MCF 10A (cell line): Measurements from ENCODE around the gene UGGT2. TPM values are rescaled to one million over a fixed set of nuclear protein-coding genes. Genes with fewer than 3 reads are reported as not detected.
"Not testable (repeated sequence)": the region's sequence is repeated elsewhere in the genome, so short reads cannot be mapped to it uniquely, and the experiment has no call there.

Source experiments
- BruUV-seq: library from RNA; stranded (reverse); fragments of 400-500 nt; replicated peaks from 2 replicates; lab custom pipeline; 2021; lab: Mats Ljungman, UMichigan
- CTCF ChIA-PET: fragments of 300-600 bp; sonication (Branson Sonifier 250); formaldehyde crosslinking; extraction: SDS; loops from one replicate; lab custom pipeline; 2021; ENCODE audit warnings: antibody characterized with exemption, inconsistent platforms; lab: Yijun Ruan, JAX
- POLR2A ChIA-PET: fragments of 300-600, 350-650 bp; sonication (Branson Sonifier 250); formaldehyde crosslinking; extraction: SDS; loops from one replicate; lab custom pipeline; 2020; ENCODE audit warnings: antibody characterized with exemption, inconsistent platforms; lab: Yijun Ruan, JAX
- DNase-seq: peaks from one replicate; pipeline ENCODE4 v3.0.0-alpha.2; 2018; ENCODE audit not compliant: unreplicated experiment
- H3K27ac Mint-ChIP-seq: one replicate; pipeline ENCODE4 v1.8.0; 2022; ENCODE audit warnings: mild to moderate bottlenecking, low read depth, mixed read lengths; ENCODE audit not compliant: unreplicated experiment
- H3K27me3 Mint-ChIP-seq: one replicate; pipeline ENCODE4 v1.8.0; 2022; ENCODE audit warnings: mixed read lengths; ENCODE audit not compliant: insufficient read depth, unreplicated experiment
- H3K36me3 Mint-ChIP-seq: one replicate; pipeline ENCODE4 v1.8.0; 2022; ENCODE audit warnings: mild to moderate bottlenecking, moderate library complexity, mixed read lengths; ENCODE audit not compliant: insufficient read depth, unreplicated experiment
- H3K4me1 Mint-ChIP-seq: one replicate; pipeline ENCODE4 v1.8.0; 2022; ENCODE audit warnings: mixed read lengths; ENCODE audit not compliant: insufficient read depth, unreplicated experiment
- H3K4me3 Mint-ChIP-seq: one replicate; pipeline ENCODE4 v1.8.0; 2022; ENCODE audit warnings: mild to moderate bottlenecking, moderate library complexity, mixed read lengths; ENCODE audit not compliant: unreplicated experiment
- H3K9me3 Mint-ChIP-seq: one replicate; pipeline ENCODE4 v1.8.0; 2022; ENCODE audit warnings: mixed read lengths; ENCODE audit not compliant: unreplicated experiment
- intact Hi-C: fragments of 100-400 bp; cut with micrococcal nuclease; formaldehyde crosslinking; loops from 2 replicates; pipeline ENCODE4 v1.14.1; 2022
- total RNA-seq: library from RNA; stranded (reverse); gene quantifications from 2 replicates; pipeline ENCODE4 v1.2.3, GENCODE V29; 2022
- TF ChIP-seq, protein P1 (sequence below): fragments of 200-600 bp; IDR thresholded peaks from one replicate; pipeline ENCODE4 v1.8.0; 2022; ENCODE audit warnings: antibody characterized with exemption, mild to moderate bottlenecking; ENCODE audit not compliant: unreplicated experiment

The UGGT2 gene
- total RNA-seq, 1 experiment from 2014 or later = 54.0 TPM

- Mint-ChIP-seq H3K27me3 (no peaks in the 10 kb centered on the region), H3K4me1 (no peaks in the 10 kb centered on the region), H3K9me3 (no peaks in the 10 kb centered on the region), H3K27ac (no peak overlapping the region), H3K4me3 (no peak overlapping the region), H3K36me3 (peaks cover 20% of the 10 kb centered on the region)
- ChIA-PET CTCF (no interaction called here), POLR2A (no interaction called here)
- no TSS peak for BruUV-seq
- TF ChIP-seq, protein P1, sequence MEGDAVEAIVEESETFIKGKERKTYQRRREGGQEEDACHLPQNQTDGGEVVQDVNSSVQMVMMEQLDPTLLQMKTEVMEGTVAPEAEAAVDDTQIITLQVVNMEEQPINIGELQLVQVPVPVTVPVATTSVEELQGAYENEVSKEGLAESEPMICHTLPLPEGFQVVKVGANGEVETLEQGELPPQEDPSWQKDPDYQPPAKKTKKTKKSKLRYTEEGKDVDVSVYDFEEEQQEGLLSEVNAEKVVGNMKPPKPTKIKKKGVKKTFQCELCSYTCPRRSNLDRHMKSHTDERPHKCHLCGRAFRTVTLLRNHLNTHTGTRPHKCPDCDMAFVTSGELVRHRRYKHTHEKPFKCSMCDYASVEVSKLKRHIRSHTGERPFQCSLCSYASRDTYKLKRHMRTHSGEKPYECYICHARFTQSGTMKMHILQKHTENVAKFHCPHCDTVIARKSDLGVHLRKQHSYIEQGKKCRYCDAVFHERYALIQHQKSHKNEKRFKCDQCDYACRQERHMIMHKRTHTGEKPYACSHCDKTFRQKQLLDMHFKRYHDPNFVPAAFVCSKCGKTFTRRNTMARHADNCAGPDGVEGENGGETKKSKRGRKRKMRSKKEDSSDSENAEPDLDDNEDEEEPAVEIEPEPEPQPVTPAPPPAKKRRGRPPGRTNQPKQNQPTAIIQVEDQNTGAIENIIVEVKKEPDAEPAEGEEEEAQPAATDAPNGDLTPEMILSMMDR = no peak
- peak; percentile 66 for DNase-seq
- intact Hi-C loops = no loop called here
Observed at GRCh38 chr13:95948656-95949055, 104.5 kb downstream of the UGGT2 start.

- H3K4me3 Mint-ChIP-seq = no peak overlapping the region
- DNase-seq = no peak
- CTCF ChIA-PET = interaction anchor here (0.6 to 1.3 kb wide), 2 partner anchors 46 to 433 kb away, joined by 3 to 4 read pairs; no protein-coding TSS in a partner anchor
- H3K9me3 Mint-ChIP-seq = no peaks in the 10 kb centered on the region
- intact Hi-C loops = no loop called here
- TF ChIP-seq, protein P1 = no peak
- H3K27me3 Mint-ChIP-seq = no peaks in the 10 kb centered on the region
- POLR2A ChIA-PET = interaction anchor here (2.2 kb wide), 1 partner anchor 13 kb away, joined by 5 read pairs; no protein-coding TSS in a partner anchor
- BruUV-seq = no TSS peak
- no peaks in the 10 kb centered on the region for H3K4me1 Mint-ChIP-seq
- H3K27ac Mint-ChIP-seq = no peak overlapping the region
- peaks cover 84% of the 10 kb centered on the region for H3K36me3 Mint-ChIP-seq
Observed at GRCh38 chr13:95937714-95938320, 115.4 kb downstream of the UGGT2 start.

DNA sequence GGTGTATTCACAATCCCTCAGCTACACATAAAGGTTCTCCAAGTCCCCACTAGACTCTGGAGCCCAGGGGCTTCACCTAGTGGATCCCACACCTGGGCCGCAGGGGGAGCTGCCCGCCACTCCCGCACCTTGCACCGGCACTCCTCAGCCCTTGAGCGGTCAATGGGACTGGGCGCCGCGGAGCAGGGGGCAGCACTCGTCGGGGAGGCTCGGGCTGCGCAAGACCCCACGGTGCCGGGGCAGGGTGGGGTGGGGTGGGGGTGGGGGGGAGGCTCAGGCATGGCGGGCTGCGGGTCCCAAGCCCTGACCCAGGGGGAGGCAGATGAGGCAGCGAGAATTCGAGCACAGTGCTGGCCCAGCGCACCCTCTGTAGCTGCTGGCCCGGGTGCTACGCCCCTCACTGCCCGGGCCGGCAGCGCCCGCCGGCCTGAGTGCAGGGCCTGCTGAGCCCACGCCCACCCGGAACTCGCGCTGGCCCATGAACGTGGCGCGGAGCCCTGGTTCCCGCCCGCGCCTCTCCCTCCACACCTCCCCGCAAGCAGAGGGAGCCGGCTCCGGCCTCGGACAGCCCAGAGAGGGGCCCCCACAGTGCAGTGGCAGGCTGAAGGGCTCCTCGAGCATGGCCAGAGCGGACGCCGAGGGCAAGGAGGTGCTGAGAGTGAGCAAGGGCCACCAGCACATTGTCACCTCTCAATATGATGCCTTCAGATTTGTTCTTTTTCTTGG lies 121.7 kb downstream of the UGGT2 start:
- Mint-ChIP-seq H3K27ac (no peak overlapping the region), H3K27me3 (no peaks in the 10 kb centered on the region), H3K9me3 (peaks cover 21% of the 10 kb centered on the region), H3K4me1 (no peaks in the 10 kb centered on the region), H3K36me3 (peaks cover 57% of the 10 kb centered on the region), H3K4me3 (no peak overlapping the region)
- DNase-seq = no peak
- CTCF ChIA-PET = interaction anchor here (1.1 kb wide), 1 partner anchor 126 kb away, joined by 3 read pairs; no protein-coding TSS in a partner anchor
- intact Hi-C loops = no loop called here
- TF ChIP-seq, protein P1 = no peak
- POLR2A ChIA-PET = no interaction called here
- no TSS peak for BruUV-seq

DNA sequence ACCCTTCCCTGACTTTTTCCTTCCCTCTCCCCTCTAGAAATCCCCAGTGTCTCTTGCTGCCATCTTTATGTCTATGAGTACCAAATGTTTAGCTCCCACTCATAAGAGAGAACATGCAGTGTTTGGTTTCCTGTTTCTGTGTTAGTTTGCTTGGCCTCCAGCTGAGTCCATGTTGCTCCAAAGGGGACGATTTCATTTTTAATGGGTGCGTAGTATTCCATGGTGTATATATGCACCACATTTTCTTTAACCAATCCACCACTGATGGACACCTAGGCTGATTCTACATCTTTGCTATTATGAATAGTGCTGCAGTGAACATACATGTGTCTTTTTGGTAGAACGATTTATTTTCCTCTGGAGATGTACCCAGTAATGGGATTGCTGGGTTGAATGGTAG lies 123.8 kb downstream of the UGGT2 start:
- TF ChIP-seq, protein P1 = no peak
- DNase-seq = no peak
- intact Hi-C loops = no loop called here
- H3K36me3 Mint-ChIP-seq = peaks cover 37% of the 10 kb centered on the region
- POLR2A ChIA-PET = no interaction called here
- CTCF ChIA-PET = no interaction called here
- no TSS peak for BruUV-seq
- H3K9me3 Mint-ChIP-seq = peaks cover 21% of the 10 kb centered on the region
- peaks cover 3% of the 10 kb centered on the region for H3K4me1 Mint-ChIP-seq
- H3K27me3 Mint-ChIP-seq = no peaks in the 10 kb centered on the region
- H3K27ac Mint-ChIP-seq = no peak overlapping the region
- H3K4me3 Mint-ChIP-seq = no peak overlapping the region

DNA sequence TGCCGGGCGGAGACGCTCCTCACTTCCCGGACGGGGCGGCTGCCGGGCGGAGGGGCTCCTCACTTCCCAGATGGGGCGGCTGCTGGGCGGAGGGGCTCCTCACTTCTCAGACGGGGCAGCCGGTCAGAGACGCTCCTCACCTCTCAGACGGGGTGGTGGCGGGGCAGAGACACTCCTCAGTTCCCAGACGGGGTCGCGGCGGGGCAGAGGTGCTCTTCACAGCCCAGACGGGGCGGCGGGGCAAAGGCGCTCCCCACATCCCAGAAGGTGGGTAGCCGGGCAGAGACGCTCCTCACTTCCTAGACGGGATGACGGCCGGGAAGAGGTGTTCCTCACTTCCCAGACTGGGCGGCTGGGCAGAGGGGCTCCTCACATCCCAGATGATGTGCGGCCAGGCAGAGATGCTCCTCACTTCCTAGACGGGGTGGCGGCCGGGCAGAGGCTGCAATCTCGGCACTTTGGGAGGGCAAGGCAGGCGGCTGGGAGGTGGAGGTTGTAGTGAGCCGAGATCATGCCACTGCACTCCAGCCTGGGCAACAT lies 124.8 kb downstream of the UGGT2 start:
- H3K4me3 Mint-ChIP-seq, POLR2A ChIA-PET, BruUV-seq, H3K27ac Mint-ChIP-seq, H3K4me1 Mint-ChIP-seq, intact Hi-C loops, CTCF ChIA-PET, H3K27me3 Mint-ChIP-seq, DNase-seq: not testable (repeated sequence)
- Mint-ChIP-seq H3K36me3 (peaks cover 28% of the 10 kb centered on the region), H3K9me3 (peaks cover 21% of the 10 kb centered on the region)
